GM23338 (cell line): ENCODE measurements around the gene CCDC60. TPM values are rescaled to one million over a fixed set of nuclear protein-coding genes. Genes with fewer than 3 reads are reported as not detected.

Experiments
- ATAC-seq: fragments of 200-7000 bp; cut with Tn5 transposase; 3 replicates; pipeline ENCODE4 v1.9.1; 2020
- DNase-seq: peaks from one replicate; pipeline ENCODE4 v3.0.0-alpha.2; 2015; ENCODE audit warnings: low spot score
- H2AFZ ChIP-seq: fragments of 200-600 bp; sonication (generic); 2 replicates; pipeline ENCODE4 v1.8.0; 2016; ENCODE audit warnings: antibody characterized with exemption, mild to moderate bottlenecking, moderate library complexity
- H3F3A ChIP-seq: fragments of 200-600 bp; sonication (generic); replicated peaks from 2 replicates; pipeline ENCODE4 v1.8.0; 2017; ENCODE audit warnings: antibody characterized with exemption, mixed run types, low read depth
- H3K27ac ChIP-seq: fragments of 200-600 bp; sonication (generic); 2 replicates; pipeline ENCODE4 v1.6.1; 2016; ENCODE audit warnings: low read depth
- H3K27me3 ChIP-seq: fragments of 200-600 bp; sonication (generic); 2 replicates; pipeline ENCODE4 v1.8.0; 2016; ENCODE audit warnings: mild to moderate bottlenecking, mixed run types, moderate library complexity; ENCODE audit not compliant: insufficient read depth
- H3K36me3 ChIP-seq: fragments of 200-600 bp; sonication (generic); 2 replicates; pipeline ENCODE4 v1.8.0; 2016; ENCODE audit warnings: mild to moderate bottlenecking; ENCODE audit not compliant: insufficient read depth
- H3K4me1 ChIP-seq: fragments of 200-600 bp; sonication (generic); 2 replicates; pipeline ENCODE4 v1.8.0; 2016; ENCODE audit warnings: mild to moderate bottlenecking, moderate library complexity; ENCODE audit not compliant: insufficient read depth
- H3K4me2 ChIP-seq: fragments of 200-600 bp; sonication (generic); 2 replicates; pipeline ENCODE4 v1.7.1; 2017; ENCODE audit warnings: mixed run types
- H3K4me3 ChIP-seq: fragments of 200-600 bp; sonication (generic); 2 replicates; pipeline ENCODE4 v1.6.1; 2016; ENCODE audit warnings: mixed run types
- H3K79me2 ChIP-seq: fragments of 200-600 bp; sonication (generic); replicated peaks from 2 replicates; pipeline ENCODE4 v1.8.0; 2017; ENCODE audit warnings: mild to moderate bottlenecking; ENCODE audit not compliant: insufficient read depth
- H3K9me2 ChIP-seq: fragments of 200-600 bp; sonication (generic); 2 replicates; pipeline ENCODE4 v1.8.0; 2017; ENCODE audit not compliant: insufficient read depth
- H4K20me1 ChIP-seq: fragments of 200-600 bp; sonication (generic); replicated peaks from 2 replicates; pipeline ENCODE4 v1.8.0; 2017; ENCODE audit warnings: mild to moderate bottlenecking; ENCODE audit not compliant: insufficient read depth
- H3K27ac Mint-ChIP-seq: 2 replicates; pipeline ENCODE4 v1.8.0; 2020; ENCODE audit warnings: inconsistent platforms, mild to moderate bottlenecking, moderate library complexity, mixed read lengths
- H3K27me3 Mint-ChIP-seq: 3 replicates; pipeline ENCODE4 v1.8.0; 2022; ENCODE audit warnings: low read depth, mild to moderate bottlenecking, moderate library complexity, mixed read lengths, inconsistent platforms; ENCODE audit not compliant: insufficient read depth, poor library complexity
- H3K36me3 Mint-ChIP-seq: 3 replicates; pipeline ENCODE4 v1.8.0; 2021; ENCODE audit warnings: low read depth, mild to moderate bottlenecking, inconsistent platforms, moderate library complexity, mixed read lengths
- H3K4me1 Mint-ChIP-seq: 3 replicates; pipeline ENCODE4 v1.8.0; 2020; ENCODE audit warnings: mild to moderate bottlenecking, inconsistent platforms, mixed read lengths
- H3K4me3 Mint-ChIP-seq: 3 replicates; pipeline ENCODE4 v1.8.0; 2021; ENCODE audit warnings: moderate library complexity, mild to moderate bottlenecking, inconsistent platforms, mixed read lengths
- H3K9me3 Mint-ChIP-seq: 3 replicates; pipeline ENCODE4 v1.8.0; 2020; ENCODE audit warnings: moderate library complexity, mild to moderate bottlenecking, inconsistent platforms, mixed read lengths
- CREB1 ChIP-seq: fragments of 250-450 bp; sonication (Bioruptor Pico); IDR thresholded peaks from 2 replicates; pipeline ENCODE4 v1.5.0; 2020; ENCODE audit warnings: low read depth, mild to moderate bottlenecking, moderate library complexity
- CTCF ChIP-seq, 2 experiments: fragments of 200-600 bp in 1 of 2; sonication (generic) in 1 of 2; conservative IDR thresholded peaks; 2 replicates each; pipeline versions ENCODE4 v1.5.1 to v1.6.1; 2016 to 2017; ENCODE audit warnings: antibody characterized with exemption in 2 of 2, low read depth in 2 of 2, mild to moderate bottlenecking in 2 of 2, moderate library complexity in 1 of 2
- ETS1 ChIP-seq: IDR thresholded peaks from 2 replicates; pipeline ENCODE4 v1.6.1; 2016; ENCODE audit warnings: antibody characterized with exemption
- EZH2 ChIP-seq: fragments of 200-600 bp; sonication (generic); IDR thresholded peaks from one replicate; pipeline ENCODE4 v1.8.0; 2017; ENCODE audit warnings: antibody characterized with exemption, mild to moderate bottlenecking, low read depth; ENCODE audit not compliant: unreplicated experiment
- EZH2phosphoT487 ChIP-seq: fragments of 200-600 bp; sonication (generic); IDR thresholded peaks from one replicate; pipeline ENCODE4 v1.8.1; 2018; ENCODE audit warnings: antibody characterized with exemption; ENCODE audit not compliant: unreplicated experiment
- JUNB ChIP-seq: IDR thresholded peaks from one replicate; pipeline ENCODE4 v1.6.1; 2016; ENCODE audit warnings: antibody characterized with exemption; ENCODE audit not compliant: unreplicated experiment
- NANOG ChIP-seq: IDR thresholded peaks from 2 replicates; pipeline ENCODE4 v1.6.1; 2016; ENCODE audit warnings: antibody characterized with exemption, borderline replicate concordance
- POLR2AphosphoS5 ChIP-seq: IDR thresholded peaks from 2 replicates; pipeline ENCODE4 v1.6.1; 2016; ENCODE audit warnings: antibody characterized with exemption, low read depth
- STAT1 ChIP-seq: IDR thresholded peaks from one replicate; pipeline ENCODE4 v1.6.1; 2016; ENCODE audit warnings: antibody characterized with exemption; ENCODE audit not compliant: unreplicated experiment
- ZNF114 ChIP-seq: fragments of 250-450 bp; sonication (Bioruptor Pico); IDR thresholded peaks from 2 replicates; pipeline ENCODE4 v1.5.0; 2020; ENCODE audit warnings: mild to moderate bottlenecking, moderate library complexity
- ZNF331 ChIP-seq: fragments of 250-450 bp; sonication (Bioruptor Pico); IDR thresholded peaks from 2 replicates; pipeline ENCODE4 v1.5.0; 2020; ENCODE audit warnings: low read depth, mild to moderate bottlenecking, moderate library complexity
- polyA plus RNA-seq: library from polyadenylated mRNA; unstranded; fragments of >200 nt; fragmentation: Nextera tagmentation; extraction: Ambion mirVana; gene quantifications from 2 replicates; pipeline ENCODE4 v1.2.1, GENCODE V29; 2016
- total RNA-seq: library from RNA; depleted of rRNA; stranded (reverse); fragments of >200 nt; shearing (Covaris generic); gene quantifications from 2 replicates; pipeline ENCODE4 v1.2.3, GENCODE V29; 2014
- TF ChIP-seq, protein P1 (sequence below): IDR thresholded peaks from one replicate; pipeline ENCODE4 v1.6.1; 2018; ENCODE audit warnings: antibody characterized with exemption; ENCODE audit not compliant: unreplicated experiment

CCDC60 gene
- total and polyA plus RNA-seq, 2 experiments from 2014 or later = 0.53 TPM; not detected in 1

GRCh38 chr12:119306593-119306992 is 27.9 kb upstream of the CCDC60 start:
- H3K9me3 Mint-ChIP-seq = peaks cover 12% of the 10 kb centered on the region
- no peak overlapping the region for H3K27ac ChIP-seq
- H3K4me3 Mint-ChIP-seq = no peak overlapping the region
- no peaks in the 10 kb centered on the region for H3F3A ChIP-seq
- peaks cover 10% of the 10 kb centered on the region; the same call in 2 of the 3 replicates for H3K36me3 Mint-ChIP-seq
- DNase-seq (no peak), ATAC-seq (no peak)
- peaks cover 10% of the 10 kb centered on the region for H3K27me3 Mint-ChIP-seq
- H3K36me3 ChIP-seq = no peaks in the 10 kb centered on the region
- H3K9me2 ChIP-seq = no peaks in the 10 kb centered on the region
- H3K79me2 ChIP-seq = no peaks in the 10 kb centered on the region
- TF ChIP-seq ZNF114 = no peak
- no peak for TF ChIP-seq STAT1
- H3K4me2 ChIP-seq = no peak overlapping the region
- H3K4me1 ChIP-seq = peaks cover 9% of the 10 kb centered on the region; the same call in 1 of the 2 replicates
- no peak overlapping the region for H3K4me3 ChIP-seq
- no peak overlapping the region for H3K27ac Mint-ChIP-seq
- H4K20me1 ChIP-seq = no peaks in the 10 kb centered on the region
- no peaks in the 10 kb centered on the region for H3K27me3 ChIP-seq
- H2AFZ ChIP-seq = no peak overlapping the region
- peaks cover 17% of the 10 kb centered on the region for H3K4me1 Mint-ChIP-seq

GRCh38 chr12:119307747-119308146 is 26.8 kb upstream of the CCDC60 start:
- no peak for DNase-seq

GRCh38 chr12:119308708-119309456 is 25.6 kb upstream of the CCDC60 start:
- no peak overlapping the region for H3K4me3 Mint-ChIP-seq
- H3K9me3 Mint-ChIP-seq = peaks cover 12% of the 10 kb centered on the region
- H3K4me1 Mint-ChIP-seq = peaks cover 20% of the 10 kb centered on the region; the same call in 2 of the 3 replicates
- H3F3A ChIP-seq = no peaks in the 10 kb centered on the region
- H4K20me1 ChIP-seq = no peaks in the 10 kb centered on the region
- no peaks in the 10 kb centered on the region for H3K9me2 ChIP-seq
- H3K36me3 ChIP-seq = no peaks in the 10 kb centered on the region
- H3K79me2 ChIP-seq = no peaks in the 10 kb centered on the region
- peak; percentile 74 for ATAC-seq
- peaks cover 9% of the 10 kb centered on the region; the same call in 1 of the 2 replicates for H3K4me1 ChIP-seq
- no peak overlapping the region for H3K27ac Mint-ChIP-seq
- peak overlapping the region; percentile 98 for H2AFZ ChIP-seq
- peaks cover 10% of the 10 kb centered on the region; the same call in 2 of the 3 replicates for H3K36me3 Mint-ChIP-seq
- no peak overlapping the region for H3K27ac ChIP-seq
- H3K4me3 ChIP-seq = no peak overlapping the region
- H3K27me3 Mint-ChIP-seq = peaks cover 5% of the 10 kb centered on the region
- no peak overlapping the region for H3K4me2 ChIP-seq
- TF ChIP-seq CTCF (conservative IDR thresholded peaks at IDR 0.05; ENCODE audit: low read depth in 2 of 2) (no peak), CREB1 (CRISPR knock-in tag) (no peak), POLR2AphosphoS5 (no peak), EZH2 (no peak), STAT1 (no peak), JUNB (no peak), NANOG (no peak), ETS1 (no peak), ZNF331 (no peak), EZH2phosphoT487 (no peak)
- TF ChIP-seq, protein P1, sequence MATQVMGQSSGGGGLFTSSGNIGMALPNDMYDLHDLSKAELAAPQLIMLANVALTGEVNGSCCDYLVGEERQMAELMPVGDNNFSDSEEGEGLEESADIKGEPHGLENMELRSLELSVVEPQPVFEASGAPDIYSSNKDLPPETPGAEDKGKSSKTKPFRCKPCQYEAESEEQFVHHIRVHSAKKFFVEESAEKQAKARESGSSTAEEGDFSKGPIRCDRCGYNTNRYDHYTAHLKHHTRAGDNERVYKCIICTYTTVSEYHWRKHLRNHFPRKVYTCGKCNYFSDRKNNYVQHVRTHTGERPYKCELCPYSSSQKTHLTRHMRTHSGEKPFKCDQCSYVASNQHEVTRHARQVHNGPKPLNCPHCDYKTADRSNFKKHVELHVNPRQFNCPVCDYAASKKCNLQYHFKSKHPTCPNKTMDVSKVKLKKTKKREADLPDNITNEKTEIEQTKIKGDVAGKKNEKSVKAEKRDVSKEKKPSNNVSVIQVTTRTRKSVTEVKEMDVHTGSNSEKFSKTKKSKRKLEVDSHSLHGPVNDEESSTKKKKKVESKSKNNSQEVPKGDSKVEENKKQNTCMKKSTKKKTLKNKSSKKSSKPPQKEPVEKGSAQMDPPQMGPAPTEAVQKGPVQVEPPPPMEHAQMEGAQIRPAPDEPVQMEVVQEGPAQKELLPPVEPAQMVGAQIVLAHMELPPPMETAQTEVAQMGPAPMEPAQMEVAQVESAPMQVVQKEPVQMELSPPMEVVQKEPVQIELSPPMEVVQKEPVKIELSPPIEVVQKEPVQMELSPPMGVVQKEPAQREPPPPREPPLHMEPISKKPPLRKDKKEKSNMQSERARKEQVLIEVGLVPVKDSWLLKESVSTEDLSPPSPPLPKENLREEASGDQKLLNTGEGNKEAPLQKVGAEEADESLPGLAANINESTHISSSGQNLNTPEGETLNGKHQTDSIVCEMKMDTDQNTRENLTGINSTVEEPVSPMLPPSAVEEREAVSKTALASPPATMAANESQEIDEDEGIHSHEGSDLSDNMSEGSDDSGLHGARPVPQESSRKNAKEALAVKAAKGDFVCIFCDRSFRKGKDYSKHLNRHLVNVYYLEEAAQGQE = no peak
- peak; percentile 40 for DNase-seq
- no peaks in the 10 kb centered on the region for H3K27me3 ChIP-seq

More at GRCh38 chr12:119307747-119308146, 26.8 kb upstream of the CCDC60 start:
- no peak overlapping the region for H3K4me2 ChIP-seq
- H3K27ac Mint-ChIP-seq = no peak overlapping the region
- H3K27me3 Mint-ChIP-seq = peaks cover 8% of the 10 kb centered on the region
- H3K79me2 ChIP-seq = no peaks in the 10 kb centered on the region
- H3K4me3 ChIP-seq = no peak overlapping the region
- H3F3A ChIP-seq = no peaks in the 10 kb centered on the region
- H3K36me3 Mint-ChIP-seq = peaks cover 10% of the 10 kb centered on the region; the same call in 2 of the 3 replicates
- no peaks in the 10 kb centered on the region for H4K20me1 ChIP-seq
- H3K4me1 ChIP-seq = peaks cover 9% of the 10 kb centered on the region; the same call in 1 of the 2 replicates
- H3K9me2 ChIP-seq = no peaks in the 10 kb centered on the region
- no peak overlapping the region for H2AFZ ChIP-seq
- no peak overlapping the region; the same call in 2 of the 3 replicates for H3K4me3 Mint-ChIP-seq
- TF ChIP-seq POLR2AphosphoS5 (no peak), STAT1 (no peak)
- no peaks in the 10 kb centered on the region for H3K36me3 ChIP-seq
- H3K27me3 ChIP-seq = no peaks in the 10 kb centered on the region
- H3K27ac ChIP-seq = no peak overlapping the region
- H3K9me3 Mint-ChIP-seq = peaks cover 12% of the 10 kb centered on the region
- H3K4me1 Mint-ChIP-seq = peaks cover 18% of the 10 kb centered on the region; the same call in 2 of the 3 replicates
- ATAC-seq = no peak
